ENCODE results near the gene POGLUT2. TPM values are rescaled to one million over a fixed set of nuclear protein-coding genes. Genes with fewer than 3 reads are reported as not detected.

Gene POGLUT2
- total and polyA plus RNA-seq, 2 experiments from 2014 or later, result 14.6 to 17.5 TPM

- Histone ChIP-seq H3K4me1 (ENCODE audit: insufficient read depth) (no peaks in the 10 kb centered on the region), H3K27ac (ENCODE audit: low read depth) (no peak overlapping the region), H3F3A (replicated peaks; ENCODE audit: low read depth) (no peaks in the 10 kb centered on the region), H3K36me3 (ENCODE audit: insufficient read depth) (no peaks in the 10 kb centered on the region), H3K4me3 (no peak overlapping the region), H3K79me2 (replicated peaks; ENCODE audit: insufficient read depth) (no peaks in the 10 kb centered on the region), H2AFZ (no peak overlapping the region), H3K27me3 (ENCODE audit: insufficient read depth) (no peaks in the 10 kb centered on the region), H4K20me1 (replicated peaks; ENCODE audit: insufficient read depth) (no peaks in the 10 kb centered on the region), H3K9me2 (ENCODE audit: insufficient read depth) (no peaks in the 10 kb centered on the region), H3K4me2 (no peak overlapping the region)
- TF ChIP-seq CREB1 (CRISPR knock-in tag; IDR thresholded peaks at IDR 0.05; ENCODE audit: low read depth), result no peak
- no peak for TF ChIP-seq ETS1 (IDR thresholded peaks at IDR 0.05)
- no peak for TF ChIP-seq JUNB (IDR thresholded peaks at IDR 0.05; ENCODE audit: unreplicated experiment)
- no peak for TF ChIP-seq NANOG (IDR thresholded peaks at IDR 0.05; ENCODE audit: borderline replicate concordance)
- no peak for TF ChIP-seq EZH2phosphoT487 (IDR thresholded peaks at IDR 0.05; ENCODE audit: unreplicated experiment)
- TF ChIP-seq EZH2 (IDR thresholded peaks at IDR 0.05; ENCODE audit: low read depth, unreplicated experiment), result no peak
- no peak for TF ChIP-seq POLR2AphosphoS5 (IDR thresholded peaks at IDR 0.05; ENCODE audit: low read depth)
- TF ChIP-seq STAT1 (IDR thresholded peaks at IDR 0.05; ENCODE audit: unreplicated experiment), result no peak
- no peak for TF ChIP-seq ZNF462 (CRISPR knock-in tag; IDR thresholded peaks at IDR 0.05)
- no peak for TF ChIP-seq REST (IDR thresholded peaks at IDR 0.05; ENCODE audit: unreplicated experiment)
- no peak for TF ChIP-seq ZNF114 (CRISPR knock-in tag; IDR thresholded peaks at IDR 0.05)
- no peak for TF ChIP-seq CTCF (conservative IDR thresholded peaks at IDR 0.05; ENCODE audit: low read depth in 2 of 2)
- peaks cover 7% of the 10 kb centered on the region; the same call in 2 of the 3 replicates for H3K9me3 Mint-ChIP-seq
- H3K36me3 Mint-ChIP-seq (ENCODE audit: low read depth), result no peaks in the 10 kb centered on the region; the same call in 2 of the 3 replicates
- H3K4me3 Mint-ChIP-seq, result no peak overlapping the region
- DNase-seq (ENCODE audit: low spot score), result no peak
- H3K27ac Mint-ChIP-seq, result no peak overlapping the region
- H3K4me1 Mint-ChIP-seq, result peaks cover 4% of the 10 kb centered on the region; the same call in 2 of the 3 replicates
- no peak for ATAC-seq
- peaks cover 2% of the 10 kb centered on the region for H3K27me3 Mint-ChIP-seq (ENCODE audit: insufficient read depth, low read depth, poor library complexity)
Observed at GRCh38 chr13:102757006-102757405, 41.8 kb downstream of the POGLUT2 start.

All from GM23338 (cell line).